Heart right ventricle (tissue), 16 donors: ENCODE data around the gene SUPT4H1. TPM values are rescaled to one million over a fixed set of nuclear protein-coding genes. Genes with fewer than 3 reads are reported as not detected.

Source experiments
- ATAC-seq, 8 donors: fragments of 200-7000 bp; cut with Tn5 transposase; one replicate each; pipeline ENCODE4 v1.9.1; 2020; ENCODE audit warnings: mild to moderate bottlenecking in 8 of 8, moderate library complexity in 8 of 8, moderate number of reproducible peaks in 1 of 8
- DNase-seq, 2 donors: peaks; one replicate each; pipeline ENCODE4 v3.0.0-alpha.2; 2020
- H3K27ac ChIP-seq, 10 donors: fragments of 200-600 bp; sonication (generic) in 2 of 10; one replicate each; pipeline versions ENCODE4 v1.5.0 to v1.8.0; 2020 to 2022; ENCODE audit warnings: mild to moderate bottlenecking in 3 of 10
- H3K27me3 ChIP-seq, 7 donors: fragments of 200-600 bp; one replicate each; pipeline ENCODE4 v1.8.0; 2021 to 2022; ENCODE audit warnings: mild to moderate bottlenecking in 2 of 7
- H3K36me3 ChIP-seq, 9 donors: fragments of 200-600 bp; sonication (generic) in 1 of 9; one replicate each; pipeline versions ENCODE4 v1.5.0 to v1.8.0; 2020 to 2022; ENCODE audit warnings: mild to moderate bottlenecking in 2 of 9
- H3K4me1 ChIP-seq, 9 donors: fragments of 200-600 bp; sonication (generic) in 1 of 9; one replicate each; pipeline versions ENCODE4 v1.5.0 to v1.8.0; 2020 to 2022; ENCODE audit warnings: mild to moderate bottlenecking in 4 of 9
- H3K4me3 ChIP-seq, 10 donors: fragments of 200-600 bp; sonication (generic) in 2 of 10; one replicate each; pipeline versions ENCODE4 v1.5.0 to v1.8.0; 2020 to 2022; ENCODE audit warnings: mild to moderate bottlenecking in 7 of 10, moderate library complexity in 2 of 10
- H3K9me3 ChIP-seq, 11 donors: fragments of 200-600 bp in 10 of 11; sonication (generic) in 2 of 11; one replicate each; pipeline versions ENCODE4 v1.5.0 to v1.8.0; 2013 to 2022; ENCODE audit warnings: mild to moderate bottlenecking in 2 of 11, control low read depth in 1 of 11, moderate library complexity in 1 of 11
- CTCF ChIP-seq, 9 donors: fragments of 200-600 bp; sonication (generic) in 2 of 9; IDR thresholded peaks; one replicate each; pipeline versions ENCODE4 v1.5.0 to v1.8.0; 2021 to 2022; ENCODE audit warnings: antibody characterized with exemption in 9 of 9, mild to moderate bottlenecking in 5 of 9, moderate library complexity in 1 of 9
- WGBS, 2 donors: extraction: QIAGEN DNeasy Blood & Tissue Kit; methylation state at CpG; one replicate each; pipeline ENCODE4 v1.1.7; 2013; ENCODE audit warnings: inconsistent platforms in 1 of 2; 5-methylcytosine and 5-hydroxymethylcytosine counted together
- intact Hi-C, 10 donors: fragments of 100-400 bp; cut with DNase I; formaldehyde crosslinking; loops; one replicate each; pipeline versions ENCODE4 v1.11.1 to v1.14.2; 2022
- polyA plus RNA-seq, 2 donors: library from polyadenylated mRNA; stranded (reverse); fragments of 200-250 nt; gene quantifications; one replicate each; pipeline ENCODE4 v1.2.3, GENCODE V29; 2013
- total RNA-seq, 10 donors: library from RNA; stranded (reverse); fragmentation: NEBNext Ultra II Directional in 3 of 10; extraction: Animal tissue kit (Norgen Biotek cat#: 25700) in 3 of 10; gene quantifications; one replicate each; pipeline versions ENCODE4 v1.2.1 to v1.2.4, GENCODE V29; 2021 to 2023
- donor health status: Arrhythmogenic right ventricular cardiomyopathy.
- donor health status: ischemic (EF 13 %, LVEDD 7.1; RV severe dilation, severe dysfunction).
- donor health status: healthy with polysubstance abuse.
- donor health status: DM: no; HTN: yes; CAD: no.
- donor health status: DM: no; HTN: no; CAD: no.
- donor health status: ischemic (EF 25% LVEDD 6.9; RV normal size, moderate dysfunction).
- donor health status: ischemic (EF 25% LVEDD 5.7; RV mildly dilated, moderate dysfunction).
- donor health status: healthy.
- donor health status: DM: yes; HTN: yes; CAD: no.
- donor health status: Ischemic cardiomyopathy.
- donor health status: ischemic (EF 35%, LVEDD 5.7; RV mildly dilated, moderate dysfunction).
- donor health status: nonischemic (EF 11% LVEDD 7.7; RV severe dilation, severe dysfunction).
- donor health status: DM: yes; HTN: yes; CAD: no.
- donor health status: PGD.
- donor health status: ischemic (EF 29% LVEDD 5.4; RV normal size, mild dysfunction).
- donor health status: nonischemic (EF 23%, LVEDD 6.1; RV moderate dilation, normal function).

SUPT4H1 gene
- total and polyA plus RNA-seq, 12 donors: 38.0 to 95.0 (median 59.8) TPM

- DNase-seq (no peak), ATAC-seq (no peak)
- Histone ChIP-seq H3K27me3 (peaks cover 0 to 7% (median 0%) of the 10 kb centered on the region in 7 donors), H3K4me3 (no peak overlapping the region), H3K4me1 (no peaks in the 10 kb centered on the region), H3K36me3 (no peaks in the 10 kb centered on the region), H3K27ac (no peak overlapping the region), H3K9me3 (no peaks in the 10 kb centered on the region)
- intact Hi-C loops: loop anchor here in 7 of 10 donors (5.0 to 10.0 kb wide), 4 partner anchors 105 to 137 kb away; partner anchors contain the start of gene RNF43 (in 1 of the 7)
- 69 to 72% methylated on average over 5 of the region's 5 CpGs for WGBS, 2 donors
- no peak for TF ChIP-seq CTCF (IDR thresholded peaks at IDR 0.05)
Observed at GRCh38 chr17:58309918-58310259, 42.1 kb downstream of the SUPT4H1 start.

GRCh38 chr17:58308985-58309917 is 42.8 kb downstream of the SUPT4H1 start:
- 70 to 76% methylated on average over 21 of the region's 21 CpGs for WGBS, 2 donors
- H3K27ac ChIP-seq: no peak overlapping the region
- H3K27me3 ChIP-seq: peaks cover 0 to 13% (median 0%) of the 10 kb centered on the region in 7 donors
- ATAC-seq (no peak), DNase-seq (no peak)
- H3K4me3 ChIP-seq: no peak overlapping the region
- peaks cover 0 to 2% (median 0%) of the 10 kb centered on the region in 9 donors for H3K4me1 ChIP-seq
- TF ChIP-seq CTCF (IDR thresholded peaks at IDR 0.05): no peak
- H3K9me3 ChIP-seq: no peaks in the 10 kb centered on the region
- no peaks in the 10 kb centered on the region for H3K36me3 ChIP-seq
- intact Hi-C loops: loop anchor here in 2 of 10 donors (10.0 kb wide), 1 partner anchor 136 kb away; no protein-coding TSS in a partner anchor

- H3K27me3 ChIP-seq: peaks cover 0 to 21% (median 0%) of the 10 kb centered on the region in 7 donors
- intact Hi-C loops: loop anchor here in 2 of 10 donors (10.0 kb wide), 1 partner anchor 136 kb away; no protein-coding TSS in a partner anchor
Observed at GRCh38 chr17:58308173-58308984, 43.6 kb downstream of the SUPT4H1 start.

More at GRCh38 chr17:58308173-58308984, 43.6 kb downstream of the SUPT4H1 start:
- ATAC-seq: no peak
- 73 to 75% methylated on average over 32 of the region's 32 CpGs for WGBS, 2 donors
- Histone ChIP-seq H3K36me3 (no peaks in the 10 kb centered on the region), H3K9me3 (no peaks in the 10 kb centered on the region), H3K27ac (no peak overlapping the region), H3K4me3 (no peak overlapping the region), H3K4me1 (peaks cover 0 to 4% (median 0%) of the 10 kb centered on the region in 9 donors)
- no peak for DNase-seq
- TF ChIP-seq CTCF (IDR thresholded peaks at IDR 0.05): peak in 5 of 9 donors; percentile 20 to 38 (median 27)
